ENCODE measurements around the gene CYP19A1.

The CYP19A1 gene

DNA sequence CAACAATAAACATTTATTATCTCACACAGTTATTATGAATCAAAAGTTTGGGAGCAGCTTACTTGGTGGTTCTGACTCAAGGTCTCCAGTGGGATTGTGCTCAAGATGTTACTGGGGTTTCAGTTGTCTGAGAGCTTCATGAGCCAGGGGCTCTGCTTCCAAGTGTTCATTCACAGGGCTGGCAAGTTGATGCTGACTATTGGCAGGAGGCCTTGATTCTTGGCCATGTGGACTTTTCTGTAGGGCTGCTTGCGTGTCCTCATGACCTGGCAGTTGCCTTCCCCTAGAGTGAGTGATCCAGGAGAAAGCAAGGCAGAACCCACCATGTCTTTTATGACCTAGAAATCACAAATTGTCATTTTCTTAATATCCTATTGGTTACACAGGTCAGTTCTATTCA is 156.5 kb downstream of the CYP19A1 start:
- Histone ChIP-seq H3K4me3 (ENCODE audit: low read depth, low read length, poor library complexity, severe bottlenecking) (no peak overlapping the region), H3K27ac (ENCODE audit: low read depth, low read length, poor library complexity, severe bottlenecking) (no peak overlapping the region), H3F3A (ENCODE audit: insufficient read depth, low read length) (no peaks in the 10 kb centered on the region), H3K27me3 (ENCODE audit: insufficient read depth, low read length) (no peaks in the 10 kb centered on the region), H3K36me3 (ENCODE audit: insufficient read depth, low read length) (no peaks in the 10 kb centered on the region), H3K9me3 (ENCODE audit: low read length) (no peaks in the 10 kb centered on the region), H3K4me2 (ENCODE audit: low read length) (no peak overlapping the region), H4K20me1 (ENCODE audit: insufficient read depth, low read length) (no peaks in the 10 kb centered on the region), H3K9me2 (ENCODE audit: low read depth, low read length) (no peaks in the 10 kb centered on the region), H2AFZ (ENCODE audit: low read length) (no peak overlapping the region), H3K9ac (ENCODE audit: low read length) (no peak overlapping the region), H3K79me2 (ENCODE audit: insufficient read depth, low read length) (no peaks in the 10 kb centered on the region), H3K4me1 (ENCODE audit: insufficient read depth, low read length, severe bottlenecking) (no peaks in the 10 kb centered on the region)
- TF ChIP-seq CTCF (IDR thresholded peaks at IDR 0.05; ENCODE audit: low read length) (no peak), EZH2 (IDR thresholded peaks at IDR 0.05; ENCODE audit: borderline replicate concordance, low read length) (no peak)

GRCh38 chr15:51181221-51181620 is 157.2 kb downstream of the CYP19A1 start:
- no peaks in the 10 kb centered on the region for H3K4me1 ChIP-seq (ENCODE audit: insufficient read depth, low read length, severe bottlenecking)
- no peaks in the 10 kb centered on the region for H3K9me3 ChIP-seq (ENCODE audit: low read length)
- no peaks in the 10 kb centered on the region for H3F3A ChIP-seq (ENCODE audit: insufficient read depth, low read length)
- no peaks in the 10 kb centered on the region for H3K36me3 ChIP-seq (ENCODE audit: insufficient read depth, low read length)
- no peak overlapping the region for H3K27ac ChIP-seq (ENCODE audit: low read depth, low read length, poor library complexity, severe bottlenecking)
- H3K79me2 ChIP-seq (ENCODE audit: insufficient read depth, low read length) = no peaks in the 10 kb centered on the region
- H3K4me2 ChIP-seq (ENCODE audit: low read length) = no peak overlapping the region
- H4K20me1 ChIP-seq (ENCODE audit: insufficient read depth, low read length) = no peaks in the 10 kb centered on the region
- no peak overlapping the region for H3K9ac ChIP-seq (ENCODE audit: low read length)
- no peak overlapping the region for H2AFZ ChIP-seq (ENCODE audit: low read length)
- no peaks in the 10 kb centered on the region for H3K9me2 ChIP-seq (ENCODE audit: low read depth, low read length)
- no peaks in the 10 kb centered on the region for H3K27me3 ChIP-seq (ENCODE audit: insufficient read depth, low read length)
- H3K4me3 ChIP-seq (ENCODE audit: low read depth, low read length, poor library complexity, severe bottlenecking) = no peak overlapping the region
- no peak for TF ChIP-seq EZH2 (IDR thresholded peaks at IDR 0.05; ENCODE audit: borderline replicate concordance, low read length)
- TF ChIP-seq CTCF (IDR thresholded peaks at IDR 0.05; ENCODE audit: low read length) = no peak

DNA sequence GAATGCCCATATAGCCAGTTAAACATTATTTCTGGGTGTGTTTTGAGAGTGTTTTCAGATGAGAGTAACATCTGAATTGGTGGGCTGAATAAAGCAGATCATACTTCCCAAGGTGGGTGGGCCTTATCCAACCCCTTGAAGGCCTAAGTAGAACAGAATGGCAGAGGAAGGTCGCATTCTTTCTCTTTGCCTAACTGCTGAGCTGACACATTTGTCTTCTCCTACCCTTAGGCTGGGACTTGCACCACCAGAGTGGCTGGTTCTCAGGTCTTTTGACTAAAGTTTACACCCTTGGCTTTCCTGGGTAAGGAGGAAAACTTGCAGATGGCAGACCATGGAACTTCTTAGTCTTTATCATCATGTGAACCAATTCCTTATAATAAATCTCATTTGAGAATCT is 157.9 kb downstream of the CYP19A1 start:
- TF ChIP-seq EZH2 (IDR thresholded peaks at IDR 0.05; ENCODE audit: borderline replicate concordance, low read length) (no peak), CTCF (IDR thresholded peaks at IDR 0.05; ENCODE audit: low read length) (no peak)
- Histone ChIP-seq H3K4me3 (ENCODE audit: low read depth, low read length, poor library complexity, severe bottlenecking) (no peak overlapping the region), H4K20me1 (ENCODE audit: insufficient read depth, low read length) (no peaks in the 10 kb centered on the region), H3K9ac (ENCODE audit: low read length) (no peak overlapping the region), H3K4me2 (ENCODE audit: low read length) (no peak overlapping the region), H3K4me1 (ENCODE audit: insufficient read depth, low read length, severe bottlenecking) (no peaks in the 10 kb centered on the region), H3K9me3 (ENCODE audit: low read length) (no peaks in the 10 kb centered on the region), H3K79me2 (ENCODE audit: insufficient read depth, low read length) (no peaks in the 10 kb centered on the region), H3K27ac (ENCODE audit: low read depth, low read length, poor library complexity, severe bottlenecking) (no peak overlapping the region), H3K36me3 (ENCODE audit: insufficient read depth, low read length) (no peaks in the 10 kb centered on the region), H3F3A (ENCODE audit: insufficient read depth, low read length) (no peaks in the 10 kb centered on the region), H2AFZ (ENCODE audit: low read length) (no peak overlapping the region), H3K9me2 (ENCODE audit: low read depth, low read length) (no peaks in the 10 kb centered on the region), H3K27me3 (ENCODE audit: insufficient read depth, low read length) (no peaks in the 10 kb centered on the region)

All from OCI-LY1 (cell line).